ENCODE measurements around the gene RIC8B.

DNA sequence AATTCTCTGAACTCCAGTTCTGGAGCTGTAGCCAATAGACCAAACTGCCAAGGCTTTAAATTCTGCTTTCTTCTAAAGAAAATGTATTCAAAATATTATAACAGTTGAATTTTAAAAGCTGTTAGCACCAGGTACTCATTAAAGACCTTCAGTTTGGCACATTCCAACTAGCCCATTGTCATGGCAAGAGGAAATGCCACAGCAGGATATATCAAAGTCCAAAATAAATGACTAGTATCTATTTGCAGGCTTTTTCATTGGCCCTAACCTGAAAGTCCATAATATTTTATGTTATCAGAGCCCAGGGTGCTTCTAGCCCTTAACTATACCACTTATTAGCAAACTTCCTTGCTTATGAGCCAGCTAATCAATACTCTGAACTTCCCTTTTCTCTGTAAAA, 3.1 kb upstream of the RIC8B start:
- TF ChIP-seq, protein P1, sequence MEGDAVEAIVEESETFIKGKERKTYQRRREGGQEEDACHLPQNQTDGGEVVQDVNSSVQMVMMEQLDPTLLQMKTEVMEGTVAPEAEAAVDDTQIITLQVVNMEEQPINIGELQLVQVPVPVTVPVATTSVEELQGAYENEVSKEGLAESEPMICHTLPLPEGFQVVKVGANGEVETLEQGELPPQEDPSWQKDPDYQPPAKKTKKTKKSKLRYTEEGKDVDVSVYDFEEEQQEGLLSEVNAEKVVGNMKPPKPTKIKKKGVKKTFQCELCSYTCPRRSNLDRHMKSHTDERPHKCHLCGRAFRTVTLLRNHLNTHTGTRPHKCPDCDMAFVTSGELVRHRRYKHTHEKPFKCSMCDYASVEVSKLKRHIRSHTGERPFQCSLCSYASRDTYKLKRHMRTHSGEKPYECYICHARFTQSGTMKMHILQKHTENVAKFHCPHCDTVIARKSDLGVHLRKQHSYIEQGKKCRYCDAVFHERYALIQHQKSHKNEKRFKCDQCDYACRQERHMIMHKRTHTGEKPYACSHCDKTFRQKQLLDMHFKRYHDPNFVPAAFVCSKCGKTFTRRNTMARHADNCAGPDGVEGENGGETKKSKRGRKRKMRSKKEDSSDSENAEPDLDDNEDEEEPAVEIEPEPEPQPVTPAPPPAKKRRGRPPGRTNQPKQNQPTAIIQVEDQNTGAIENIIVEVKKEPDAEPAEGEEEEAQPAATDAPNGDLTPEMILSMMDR (IDR thresholded peaks at IDR 0.05): no peak
- TF ChIP-seq POLR2A (IDR thresholded peaks at IDR 0.05): peak; percentile 24
